GM12873 (cell line): ENCODE results near the gene GIPC1.

Experiments
- TF ChIP-seq, protein P1 (sequence below): IDR thresholded peaks from 2 replicates; pipeline ENCODE4 v1.5.1; 2012; ENCODE audit warnings: low read depth, mild to moderate bottlenecking, moderate library complexity, low read length, control low read depth; ENCODE audit not compliant: insufficient read depth; ENCODE audit errors: missing control alignments

Gene GIPC1

DNA sequence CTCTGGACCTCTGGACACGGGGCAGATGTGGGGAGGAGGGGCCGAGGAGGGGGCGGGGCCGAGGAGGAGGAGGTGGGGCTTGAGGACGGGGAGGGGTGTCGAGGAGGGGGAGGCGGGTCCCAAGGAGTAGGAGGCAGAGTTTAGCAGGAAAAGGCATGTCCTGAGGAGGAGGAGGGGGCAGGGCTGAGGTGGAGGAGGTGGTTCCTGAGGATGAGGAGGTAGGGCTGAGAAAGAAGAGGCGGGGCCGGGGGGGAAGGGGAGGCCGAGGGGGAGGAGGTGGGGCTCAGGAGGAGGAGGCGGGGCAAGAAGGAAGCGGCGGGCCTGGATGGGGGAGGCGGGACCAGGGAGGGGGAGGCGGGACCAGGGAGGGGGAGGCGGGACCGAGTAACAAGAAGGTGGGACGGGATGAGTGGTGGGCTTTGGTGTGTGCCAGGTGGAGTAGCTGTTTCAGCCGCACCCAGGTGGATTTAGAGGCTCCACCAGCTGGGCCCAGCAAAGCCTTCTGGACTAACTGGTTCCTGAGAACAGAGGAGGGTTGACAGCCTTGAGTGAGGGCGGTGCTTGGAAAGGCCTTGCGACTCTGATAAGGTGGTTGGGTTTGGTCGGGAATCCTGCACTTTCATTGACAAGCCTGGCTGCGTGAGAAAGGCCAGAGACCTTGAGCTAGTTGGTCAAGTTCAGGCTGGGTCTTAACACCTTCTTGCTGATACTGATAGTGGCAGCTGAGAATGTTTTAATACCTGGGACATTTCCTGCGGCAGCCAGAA is 41.2 kb upstream of the GIPC1 start:
- TF ChIP-seq, protein P1, sequence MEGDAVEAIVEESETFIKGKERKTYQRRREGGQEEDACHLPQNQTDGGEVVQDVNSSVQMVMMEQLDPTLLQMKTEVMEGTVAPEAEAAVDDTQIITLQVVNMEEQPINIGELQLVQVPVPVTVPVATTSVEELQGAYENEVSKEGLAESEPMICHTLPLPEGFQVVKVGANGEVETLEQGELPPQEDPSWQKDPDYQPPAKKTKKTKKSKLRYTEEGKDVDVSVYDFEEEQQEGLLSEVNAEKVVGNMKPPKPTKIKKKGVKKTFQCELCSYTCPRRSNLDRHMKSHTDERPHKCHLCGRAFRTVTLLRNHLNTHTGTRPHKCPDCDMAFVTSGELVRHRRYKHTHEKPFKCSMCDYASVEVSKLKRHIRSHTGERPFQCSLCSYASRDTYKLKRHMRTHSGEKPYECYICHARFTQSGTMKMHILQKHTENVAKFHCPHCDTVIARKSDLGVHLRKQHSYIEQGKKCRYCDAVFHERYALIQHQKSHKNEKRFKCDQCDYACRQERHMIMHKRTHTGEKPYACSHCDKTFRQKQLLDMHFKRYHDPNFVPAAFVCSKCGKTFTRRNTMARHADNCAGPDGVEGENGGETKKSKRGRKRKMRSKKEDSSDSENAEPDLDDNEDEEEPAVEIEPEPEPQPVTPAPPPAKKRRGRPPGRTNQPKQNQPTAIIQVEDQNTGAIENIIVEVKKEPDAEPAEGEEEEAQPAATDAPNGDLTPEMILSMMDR = no peak

DNA sequence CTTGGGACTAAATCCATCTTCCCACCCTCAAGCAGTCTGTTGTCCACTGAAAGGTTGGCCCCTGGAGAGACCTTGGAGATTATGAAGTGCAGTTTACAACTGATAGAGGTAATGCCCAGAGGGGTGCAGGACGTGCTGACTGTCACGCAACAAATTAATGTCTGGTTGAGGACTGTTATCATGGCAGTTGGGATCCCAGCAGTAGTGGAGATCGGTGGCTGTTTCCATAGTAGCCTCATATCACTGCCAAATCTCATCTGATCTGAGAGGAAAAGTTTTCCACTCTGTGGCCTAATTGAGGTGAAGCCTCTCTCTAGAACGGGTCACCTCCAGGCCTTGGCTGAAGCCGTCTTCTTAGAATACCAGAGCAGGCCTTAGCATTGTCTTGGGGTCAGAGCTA is 37.5 kb upstream of the GIPC1 start:
- TF ChIP-seq, protein P1 = no peak

DNA sequence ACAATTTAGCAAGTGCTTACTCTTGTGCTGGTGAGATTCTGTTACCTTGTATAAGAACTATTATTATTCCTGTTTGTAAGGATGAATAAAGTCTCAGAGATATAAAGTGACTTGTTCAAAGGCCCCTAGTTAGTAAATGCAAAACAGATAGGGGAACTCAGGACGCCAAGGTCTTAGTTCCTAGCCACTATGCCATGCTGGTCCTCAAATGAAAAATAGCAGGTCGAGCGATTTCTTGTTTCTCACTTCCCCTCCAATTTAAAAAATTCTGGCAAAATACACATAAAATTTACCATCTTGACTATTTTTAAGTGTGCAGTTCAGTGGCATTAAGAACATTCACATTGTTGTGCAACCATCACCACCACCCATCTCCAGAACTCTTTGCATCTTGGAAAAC is 34.6 kb upstream of the GIPC1 start:
- TF ChIP-seq, protein P1 = no peak

DNA sequence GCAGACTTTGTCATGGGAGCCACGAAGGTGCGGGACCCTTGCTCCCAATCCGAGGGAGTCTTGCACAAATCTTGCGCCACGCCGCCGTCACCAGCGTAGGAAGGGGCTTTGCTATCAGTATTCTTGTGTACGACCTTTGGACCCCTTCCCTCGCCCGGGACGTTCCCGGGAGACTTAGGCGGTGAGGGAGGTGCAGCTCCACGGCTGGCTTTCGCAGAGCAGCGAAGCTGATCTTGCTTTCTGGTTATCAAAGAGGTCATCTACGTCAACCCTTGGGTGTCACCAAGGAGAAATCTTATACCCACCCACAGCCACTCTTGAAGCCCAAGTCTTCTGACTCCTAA is 34.0 kb upstream of the GIPC1 start:
- TF ChIP-seq, protein P1 = no peak

DNA sequence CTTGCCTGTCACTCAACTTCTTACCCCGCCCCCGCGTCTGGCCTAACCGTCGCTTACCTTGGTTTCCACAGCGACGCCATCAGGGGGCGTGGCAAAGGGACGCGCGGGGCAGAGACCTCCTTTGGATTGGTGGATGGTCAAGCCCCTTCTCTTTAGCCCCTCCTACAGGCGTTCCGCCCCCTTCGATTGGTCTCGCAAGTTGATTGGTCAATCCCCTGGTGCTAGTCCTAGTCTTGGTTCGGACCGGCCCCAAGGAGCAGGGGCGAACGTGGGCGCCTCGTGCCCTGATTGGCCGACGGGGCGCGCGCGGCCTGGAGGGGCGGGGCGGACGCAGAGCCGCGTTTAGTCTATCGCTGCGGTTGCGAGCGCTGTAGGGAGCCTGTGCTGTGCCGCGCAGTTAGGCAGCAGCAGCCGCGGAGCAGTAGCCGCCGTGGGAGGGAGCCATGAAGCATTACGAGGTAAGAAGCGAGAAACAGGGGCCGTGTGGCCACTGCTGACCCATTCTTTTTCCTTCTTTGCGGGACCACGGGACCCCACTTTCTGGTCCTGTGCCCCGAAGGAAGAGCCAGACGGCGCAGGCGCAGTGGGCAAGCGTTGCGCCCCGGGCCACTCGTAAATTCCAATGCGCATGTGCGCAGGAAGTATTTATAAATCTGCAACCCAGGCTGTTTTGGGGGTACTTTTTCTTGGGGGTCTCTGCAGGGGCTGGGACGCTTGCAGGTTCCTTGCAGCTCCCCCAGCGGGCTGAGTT is 33.5 kb upstream of the GIPC1 start, which contains the start of gene TECR:
Gene TECR (plus strand): TSS at position 341 of the 751 bp plus-strand sequence. CDS start 103 bp downstream, at position 444.
- TF ChIP-seq, protein P1 = no peak

DNA sequence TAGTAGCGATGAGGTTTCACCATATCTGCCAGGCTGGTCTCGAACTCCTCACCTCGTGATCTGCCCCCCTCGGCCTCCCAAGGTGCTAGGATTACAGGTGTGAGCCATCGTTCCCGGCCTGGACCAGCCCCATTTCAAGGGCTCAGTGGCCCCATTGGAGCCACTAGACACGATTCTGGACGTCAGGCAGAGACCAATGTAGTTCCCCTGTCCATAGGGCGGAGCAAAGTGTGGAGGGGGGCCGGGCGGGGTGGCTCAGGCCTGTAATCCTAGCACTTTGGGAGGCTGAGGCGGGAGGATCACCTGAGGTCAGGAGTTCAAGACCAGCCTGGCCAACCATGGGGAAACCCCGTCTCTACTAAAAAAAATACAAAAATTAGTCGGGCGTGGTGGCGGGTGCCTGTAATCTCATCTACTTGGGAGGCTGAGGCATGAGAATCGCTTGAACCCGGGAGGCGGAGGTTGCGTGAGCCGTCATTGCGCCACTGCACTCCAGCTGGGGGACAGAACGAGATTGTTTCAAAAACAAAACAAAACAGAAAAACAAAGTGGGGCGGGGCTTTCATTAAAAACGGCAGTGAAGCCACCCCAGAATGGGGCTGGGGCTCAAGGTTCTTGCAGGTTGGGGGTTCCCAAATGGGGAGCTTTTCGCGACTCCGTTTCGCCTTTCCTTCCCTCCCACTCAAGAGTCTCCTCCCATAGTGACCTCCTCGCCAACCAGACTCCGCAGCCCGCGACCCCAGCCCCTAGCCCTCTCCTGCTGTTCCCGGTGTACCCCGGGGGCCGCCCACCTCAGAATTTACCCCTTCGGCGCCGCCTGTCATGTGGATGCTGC is 32.7 kb upstream of the GIPC1 start:
- TF ChIP-seq, protein P1 = no peak

DNA sequence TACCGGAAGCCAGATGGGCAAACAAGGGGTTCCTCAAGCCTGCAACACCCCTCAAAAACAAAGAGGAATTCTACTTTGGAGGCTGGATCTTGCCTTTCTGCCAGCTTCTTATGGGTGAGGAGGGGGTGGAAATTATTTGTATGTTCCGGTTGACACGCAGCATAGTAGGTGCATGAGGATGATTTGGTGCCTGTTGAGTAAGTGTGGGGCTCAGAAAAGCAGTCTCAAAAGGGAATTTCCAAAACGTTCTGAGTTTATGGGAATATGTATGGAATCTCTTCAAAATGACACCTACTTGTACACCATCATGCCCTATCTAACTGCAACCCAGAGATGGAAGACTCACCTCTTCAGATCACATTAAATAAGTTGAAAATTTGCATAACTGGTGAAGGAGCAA is 30.5 kb upstream of the GIPC1 start:
- TF ChIP-seq, protein P1 = no peak
